HG02798 (cell line): Measurements from ENCODE around the gene AGXT2.
A peak's percentile ranks its signal among the peaks of the same experiment; 100 is the strongest.

Experiments
- ATAC-seq: cut with Tn5 transposase; IDR thresholded peaks from one replicate; pipeline ENCODE4 v1.9.1; 2021; ENCODE audit warnings: mild to moderate bottlenecking; ENCODE audit not compliant: unreplicated experiment, poor library complexity

The AGXT2 gene

GRCh38 chr5:35047785-35048404 is at the start of gene AGXT2:
Gene AGXT2, minus strand, starts transcription at chr5:35047949. Its CDS starts 57 bp downstream, at chr5:35047892.
- no peak for ATAC-seq

DNA sequence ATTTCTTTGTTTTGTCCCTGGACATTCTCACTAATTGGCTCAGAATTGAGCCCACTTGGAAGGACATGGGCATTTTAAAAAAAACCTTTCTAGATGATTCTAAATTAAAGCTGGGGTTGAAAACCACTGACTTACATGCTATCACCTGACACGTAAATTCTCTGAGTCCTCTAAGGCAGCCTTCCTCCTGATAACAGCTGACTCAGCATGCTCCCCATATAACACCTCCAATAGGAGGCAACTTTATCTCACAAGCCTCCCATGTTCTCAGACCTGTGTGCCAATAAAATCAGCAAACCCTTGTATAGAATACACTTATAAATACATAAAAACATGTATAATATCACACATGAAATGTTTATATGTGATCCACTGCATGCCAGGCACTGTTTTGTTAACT is 49.2 kb upstream of the AGXT2 start:
- ATAC-seq, result no peak

DNA sequence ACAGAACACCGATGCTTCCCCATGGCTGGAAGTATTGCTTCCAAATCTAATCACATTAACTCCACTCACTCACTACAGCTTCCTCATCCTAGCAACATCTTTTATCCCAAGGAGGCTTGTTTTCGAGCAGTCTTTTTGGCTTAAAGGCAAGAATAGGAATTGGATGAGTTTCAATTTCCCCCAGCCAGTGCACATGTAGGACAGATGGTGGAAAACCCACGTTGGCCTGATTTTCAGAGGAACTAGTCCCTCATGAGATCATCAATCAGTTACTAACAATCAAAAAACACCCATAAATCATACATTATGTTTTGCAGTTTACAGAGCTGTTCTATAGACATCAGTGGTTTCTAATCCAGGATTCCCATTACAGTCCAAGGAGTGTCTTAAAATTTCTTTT is 48.5 kb upstream of the AGXT2 start:
- no peak for ATAC-seq

DNA sequence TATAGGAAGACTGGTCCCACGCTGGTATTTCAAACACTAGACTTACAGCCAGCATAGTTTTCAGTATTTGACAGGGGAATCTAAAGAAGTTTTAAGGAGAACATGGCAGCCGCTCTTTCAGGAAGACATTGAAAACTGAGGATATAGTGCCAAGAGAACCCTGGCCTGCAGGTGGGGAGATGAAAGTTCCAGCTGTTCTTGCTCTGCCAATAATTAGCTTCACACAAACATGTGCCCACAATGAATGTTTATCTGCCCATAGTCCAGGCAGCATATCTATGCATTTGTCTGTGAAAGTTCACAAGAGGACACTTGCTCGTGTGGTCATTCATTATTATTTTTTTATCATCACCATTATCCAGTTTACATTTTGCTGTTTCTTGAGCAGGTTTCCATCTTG is 47.6 kb upstream of the AGXT2 start:
- ATAC-seq, result no peak

DNA sequence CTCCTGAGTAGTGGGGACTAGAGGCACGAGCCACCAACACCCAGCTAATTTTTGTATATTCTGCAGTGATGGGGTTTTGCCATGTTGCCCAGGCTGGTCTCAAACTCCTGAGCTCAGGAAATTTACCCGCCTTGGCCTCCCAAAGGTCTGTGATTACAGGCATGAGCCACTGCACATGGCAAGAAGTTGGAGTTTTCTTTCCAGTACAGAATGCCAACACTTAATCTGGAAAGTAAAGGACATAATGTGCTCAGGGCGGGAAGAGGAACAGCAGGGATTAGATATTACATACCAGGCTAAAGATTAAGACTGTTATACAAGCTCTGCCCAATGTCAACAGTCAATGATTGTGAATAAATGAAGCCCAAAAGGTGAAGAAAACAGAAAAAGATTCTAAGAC is 47.2 kb upstream of the AGXT2 start:
- ATAC-seq, result no peak

DNA sequence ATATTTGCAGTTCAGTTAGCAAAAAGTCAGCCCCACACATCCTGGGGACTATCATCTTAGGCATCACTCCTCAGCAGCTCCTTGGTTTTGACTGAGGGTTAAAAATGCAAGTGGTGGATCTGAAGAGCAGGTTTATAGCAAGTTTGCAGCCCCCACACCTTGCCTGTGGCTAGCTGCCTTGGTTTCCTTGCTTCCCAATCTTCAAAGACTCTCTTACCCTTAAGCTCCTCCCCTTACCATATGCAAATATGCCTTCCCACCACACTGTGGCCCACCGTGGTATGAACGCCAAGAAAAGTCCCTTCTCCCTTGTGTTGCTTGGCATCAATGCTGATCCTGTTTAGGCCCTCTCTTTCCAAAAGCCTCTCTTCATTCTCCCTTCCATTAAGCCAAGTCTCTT is 45.0 kb upstream of the AGXT2 start:
- ATAC-seq, result no peak

DNA sequence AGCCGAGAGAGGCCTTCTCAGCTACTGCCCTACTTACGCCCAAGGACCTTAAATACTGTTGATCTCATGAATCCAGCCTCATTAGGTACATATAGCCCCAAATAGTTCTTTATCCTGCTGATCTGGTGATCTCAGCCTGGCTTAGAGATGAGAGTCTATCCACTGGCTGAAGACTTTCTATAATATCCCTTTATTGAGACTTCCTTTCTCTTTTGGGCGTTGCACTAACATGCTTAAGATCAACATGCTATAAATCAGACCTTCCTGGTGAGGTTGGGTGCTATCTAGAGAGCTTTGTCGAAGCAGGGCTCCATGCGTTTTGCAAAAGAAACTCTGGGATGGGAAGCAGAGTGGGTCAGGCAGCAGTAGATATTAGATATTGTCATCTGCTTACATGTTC is 44.0 kb upstream of the AGXT2 start:
- no peak for ATAC-seq

DNA sequence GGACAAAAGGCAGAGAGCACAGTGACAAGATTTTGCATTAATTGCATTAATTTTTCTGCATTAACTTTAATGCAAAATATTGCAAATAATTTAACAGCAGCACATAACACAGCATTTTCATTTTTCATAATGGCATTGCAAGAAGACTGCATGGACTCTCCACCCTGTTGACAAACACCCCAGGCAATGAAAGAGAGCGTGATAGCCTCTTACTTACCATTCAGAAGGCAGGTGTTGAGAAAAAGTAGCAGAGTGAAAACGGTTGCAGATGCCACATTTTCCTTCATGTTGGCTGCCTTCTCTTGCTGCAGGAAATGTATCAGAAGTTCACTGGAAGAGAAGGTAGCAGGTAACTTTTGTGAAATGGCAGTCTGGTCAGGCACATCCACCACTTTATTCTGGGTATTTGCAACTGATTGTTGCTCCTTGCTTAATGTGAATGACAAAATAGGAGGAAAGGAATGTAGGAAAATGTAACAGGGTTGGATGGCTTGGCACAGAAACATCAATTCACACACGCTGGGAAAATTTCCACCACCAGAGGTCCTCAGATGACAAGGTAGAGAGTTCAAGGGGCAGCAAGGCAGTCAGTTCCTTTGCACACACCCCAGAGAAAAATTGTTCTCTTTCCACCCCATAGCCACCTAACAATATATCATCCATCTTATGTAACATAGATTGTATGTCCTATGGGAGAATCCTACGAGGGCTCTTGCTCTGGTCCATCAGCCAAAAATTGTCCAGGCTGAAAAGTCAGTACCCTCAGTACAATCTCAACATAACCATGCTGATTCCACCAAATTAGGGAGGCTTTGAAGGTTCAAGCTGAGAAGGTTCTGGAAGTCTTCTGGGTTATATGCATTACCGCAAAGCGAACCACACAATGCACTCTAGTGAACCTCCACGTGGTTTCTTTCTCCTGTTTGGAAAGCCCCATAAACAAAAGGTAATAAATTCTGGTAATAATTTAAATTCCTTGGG is 41.9 kb upstream of the AGXT2 start:
- peak; percentile 47 for ATAC-seq

- ATAC-seq, result no peak
Observed at GRCh38 chr5:35087991-35088390, 40.2 kb upstream of the AGXT2 start.

DNA sequence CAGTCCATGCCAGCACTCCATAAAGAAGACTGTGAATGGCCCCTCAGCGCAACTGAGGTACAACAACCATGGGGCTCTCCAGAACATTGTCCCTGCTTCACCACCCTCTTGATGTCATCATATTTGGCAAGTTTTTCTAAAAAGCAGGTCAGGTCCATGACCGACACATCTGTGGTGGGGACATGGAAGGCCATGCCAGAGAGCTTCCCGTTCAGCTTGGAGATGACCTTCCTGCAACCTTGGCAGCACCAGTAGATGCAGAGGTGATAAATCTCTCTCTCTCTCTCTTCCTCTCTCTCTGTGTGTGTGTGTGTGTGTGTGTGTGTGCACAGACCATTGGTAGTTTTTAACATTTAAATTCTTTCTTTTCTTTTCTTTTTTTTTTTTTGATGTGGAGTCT is 35.4 kb upstream of the AGXT2 start:
- no peak for ATAC-seq

DNA sequence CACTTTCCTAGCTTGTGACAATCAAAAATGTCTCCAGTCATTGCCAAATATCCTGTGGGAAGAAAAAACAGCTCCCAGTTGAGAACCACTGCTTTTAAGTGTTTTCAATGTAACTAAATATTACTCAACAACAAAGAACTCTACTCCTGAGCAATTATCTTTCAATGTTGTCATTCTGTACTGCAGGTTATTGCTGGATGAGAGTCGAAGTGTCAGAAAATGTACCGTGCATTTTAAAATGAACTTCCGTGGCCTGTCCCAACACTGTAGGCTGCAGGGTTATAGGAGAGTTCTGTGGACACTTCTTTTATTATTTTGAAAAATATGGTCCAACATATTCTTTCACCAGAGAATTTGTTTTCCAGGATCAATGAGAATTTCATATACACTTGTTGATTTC is 34.8 kb upstream of the AGXT2 start:
- no peak for ATAC-seq

- no peak for ATAC-seq
Observed at GRCh38 chr5:35081134-35081533, 33.4 kb upstream of the AGXT2 start.

- no peak for ATAC-seq
Observed at GRCh38 chr5:35073160-35073559, 25.4 kb upstream of the AGXT2 start.

DNA sequence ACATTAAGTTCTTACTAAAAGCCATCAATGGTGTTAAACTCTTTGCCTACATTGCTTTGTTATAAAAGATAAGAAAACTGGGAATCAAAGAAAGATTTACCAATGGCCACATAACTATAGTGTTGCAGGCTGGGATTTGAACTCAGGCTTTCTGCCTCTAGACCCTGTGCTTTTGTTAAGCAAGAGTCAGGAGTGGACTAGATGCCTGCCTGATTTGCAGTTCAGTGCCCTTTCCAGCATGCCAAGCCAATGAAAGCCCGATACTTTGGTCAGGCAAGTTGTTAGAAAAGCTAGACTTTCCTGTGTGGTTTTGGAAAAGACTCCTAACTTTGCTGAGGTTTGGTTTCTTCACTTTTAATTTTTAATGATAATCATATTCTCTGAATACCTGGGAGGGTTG is 21.4 kb upstream of the AGXT2 start:
- ATAC-seq, result no peak

GRCh38 chr5:35067985-35068384 is 20.2 kb upstream of the AGXT2 start:
- no peak for ATAC-seq

DNA sequence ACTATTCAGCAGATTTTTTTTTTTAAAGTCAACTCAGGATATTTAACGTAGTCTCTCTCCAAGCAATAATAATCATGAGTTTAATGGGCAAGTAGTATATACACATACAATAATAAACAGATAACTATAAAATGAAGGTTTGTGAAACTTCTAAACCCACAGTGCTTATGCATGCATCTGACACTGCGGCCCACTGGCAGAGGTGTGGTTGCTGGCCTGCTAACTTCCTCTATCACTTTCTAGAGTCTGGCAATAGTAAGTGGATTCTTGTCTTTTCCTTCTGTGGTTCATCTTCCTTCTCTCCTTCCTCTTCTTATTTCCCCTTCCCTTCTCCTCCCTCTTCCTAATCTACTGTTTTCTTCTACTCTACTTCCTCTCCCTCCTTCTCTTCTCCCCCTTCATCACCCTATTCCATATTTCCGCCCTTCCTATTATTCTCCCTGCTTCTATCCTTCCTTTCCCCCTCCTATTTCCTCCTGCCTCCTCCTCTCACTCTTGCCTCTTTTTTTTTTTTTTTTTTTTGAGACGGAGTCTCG is 18.6 kb upstream of the AGXT2 start:
- ATAC-seq, result peak; percentile 70

DNA sequence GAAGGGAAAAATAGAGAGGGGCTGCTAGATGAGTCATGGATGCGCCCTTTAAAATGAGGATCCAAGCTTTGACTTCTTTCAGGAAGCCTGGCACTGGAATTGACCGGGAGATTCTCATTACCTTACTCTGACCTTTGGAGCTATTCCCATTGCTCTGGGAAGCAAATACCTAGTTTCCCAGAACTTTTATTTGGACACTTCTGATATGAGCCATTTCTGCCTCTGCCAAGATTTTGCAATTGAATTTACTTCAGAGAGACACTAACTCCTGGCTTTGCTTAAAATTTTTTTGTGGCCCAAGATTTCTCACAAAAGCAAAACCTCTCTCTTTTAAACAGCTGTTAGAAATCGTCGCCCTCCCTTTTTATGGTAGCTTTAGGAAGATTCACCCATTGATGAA is 15.7 kb upstream of the AGXT2 start:
- ATAC-seq, result no peak

GRCh38 chr5:35061211-35061770 is 13.5 kb upstream of the AGXT2 start:
- no peak for ATAC-seq

DNA sequence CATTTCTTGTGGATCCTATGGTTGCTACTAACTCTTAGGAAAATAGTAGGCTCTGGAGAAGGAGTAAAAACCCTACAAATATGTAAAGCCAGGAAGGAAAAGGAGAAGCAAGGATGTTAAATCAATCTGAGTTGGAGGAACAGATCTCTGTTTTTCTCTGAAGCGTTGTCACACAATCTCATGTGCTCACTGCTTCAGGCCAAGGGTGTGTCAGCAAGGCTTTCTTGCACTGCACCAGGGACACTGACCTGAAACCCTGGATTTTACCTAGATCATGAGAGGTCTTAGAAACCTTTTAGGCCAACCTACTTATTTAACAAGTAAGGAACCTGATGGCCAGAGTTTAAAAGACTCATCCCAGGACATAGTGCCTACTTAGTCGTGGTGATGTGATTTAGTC is 12.5 kb upstream of the AGXT2 start:
- ATAC-seq, result no peak

DNA sequence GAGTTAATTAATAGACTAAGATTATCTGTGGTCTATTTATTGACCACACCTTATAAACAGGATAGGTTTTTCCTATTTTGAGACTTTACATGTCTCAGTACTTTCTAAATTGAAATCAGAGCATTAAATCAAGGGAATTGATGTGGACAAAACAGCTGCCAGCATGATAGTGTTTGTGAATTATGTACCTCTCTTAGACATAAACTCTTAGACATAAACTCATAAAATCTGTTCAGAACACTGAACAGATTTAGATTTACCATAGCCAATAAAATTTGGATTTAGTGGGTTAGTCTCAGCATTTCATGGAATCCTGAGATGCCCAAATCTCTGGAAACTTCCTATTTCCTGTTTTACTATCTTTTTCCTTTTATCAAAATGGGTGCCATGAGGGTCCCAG is 11.5 kb upstream of the AGXT2 start:
- ATAC-seq, result no peak

DNA sequence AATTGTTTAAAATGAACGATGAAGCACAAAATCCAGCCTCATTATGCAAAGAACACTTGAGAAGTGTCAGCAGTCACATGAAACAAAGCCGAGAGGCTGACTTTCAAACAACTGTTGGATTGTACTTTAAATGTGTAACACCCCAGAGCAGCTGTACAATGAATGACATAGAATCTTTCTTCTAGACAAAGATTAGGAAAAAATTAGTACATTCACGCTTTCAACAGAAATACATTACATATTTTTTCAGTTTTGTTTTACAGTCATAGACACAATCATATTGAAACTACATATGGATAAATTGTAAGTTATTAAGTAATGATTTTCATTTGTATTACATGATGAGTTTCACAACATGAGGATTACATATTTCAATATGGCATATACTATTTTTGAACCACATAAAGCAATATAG is 10.6 kb upstream of the AGXT2 start:
- ATAC-seq, result peak; percentile 81
